ENCODE measurements around the gene ATP10B.
"Not testable (repeated sequence)": the region's sequence is repeated elsewhere in the genome, so short reads cannot be mapped to it uniquely, and the experiment has no call there.

ATP10B gene, protein sequence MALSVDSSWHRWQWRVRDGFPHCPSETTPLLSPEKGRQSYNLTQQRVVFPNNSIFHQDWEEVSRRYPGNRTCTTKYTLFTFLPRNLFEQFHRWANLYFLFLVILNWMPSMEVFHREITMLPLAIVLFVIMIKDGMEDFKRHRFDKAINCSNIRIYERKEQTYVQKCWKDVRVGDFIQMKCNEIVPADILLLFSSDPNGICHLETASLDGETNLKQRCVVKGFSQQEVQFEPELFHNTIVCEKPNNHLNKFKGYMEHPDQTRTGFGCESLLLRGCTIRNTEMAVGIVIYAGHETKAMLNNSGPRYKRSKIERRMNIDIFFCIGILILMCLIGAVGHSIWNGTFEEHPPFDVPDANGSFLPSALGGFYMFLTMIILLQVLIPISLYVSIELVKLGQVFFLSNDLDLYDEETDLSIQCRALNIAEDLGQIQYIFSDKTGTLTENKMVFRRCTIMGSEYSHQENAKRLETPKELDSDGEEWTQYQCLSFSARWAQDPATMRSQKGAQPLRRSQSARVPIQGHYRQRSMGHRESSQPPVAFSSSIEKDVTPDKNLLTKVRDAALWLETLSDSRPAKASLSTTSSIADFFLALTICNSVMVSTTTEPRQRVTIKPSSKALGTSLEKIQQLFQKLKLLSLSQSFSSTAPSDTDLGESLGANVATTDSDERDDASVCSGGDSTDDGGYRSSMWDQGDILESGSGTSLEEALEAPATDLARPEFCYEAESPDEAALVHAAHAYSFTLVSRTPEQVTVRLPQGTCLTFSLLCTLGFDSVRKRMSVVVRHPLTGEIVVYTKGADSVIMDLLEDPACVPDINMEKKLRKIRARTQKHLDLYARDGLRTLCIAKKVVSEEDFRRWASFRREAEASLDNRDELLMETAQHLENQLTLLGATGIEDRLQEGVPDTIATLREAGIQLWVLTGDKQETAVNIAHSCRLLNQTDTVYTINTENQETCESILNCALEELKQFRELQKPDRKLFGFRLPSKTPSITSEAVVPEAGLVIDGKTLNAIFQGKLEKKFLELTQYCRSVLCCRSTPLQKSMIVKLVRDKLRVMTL (N-terminal part only)

GRCh38 chr5:160852049-160852448 is at the start of gene ATP10B:
Gene ATP10B (minus strand): TSS chr5:160852211. CDS start chr5:160688074, 164,137 bp downstream.
- no peak for DNase-seq (ENCODE audit: low read depth in 2 of 2)

DNA sequence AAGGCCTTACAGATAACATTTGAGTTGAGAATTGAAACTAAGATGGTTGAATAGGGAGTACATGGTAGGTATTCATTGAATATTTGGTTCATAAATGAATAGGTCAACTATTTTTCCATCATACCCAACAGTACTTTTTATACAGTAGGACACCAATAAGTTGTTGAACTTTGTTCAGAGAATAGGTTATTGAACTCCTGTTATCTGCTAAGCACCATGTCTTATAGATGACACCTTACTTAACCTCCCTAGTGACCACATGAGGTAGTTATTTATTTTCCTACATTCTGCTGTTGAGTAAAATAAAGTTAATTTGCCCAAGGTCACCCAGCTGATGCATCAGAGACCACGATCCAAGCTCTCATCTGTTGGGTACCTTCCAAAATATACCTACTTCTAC is 49.6 kb upstream of the ATP10B start:
- no peak for DNase-seq (ENCODE audit: low read depth in 2 of 2)

GRCh38 chr5:160899735-160900134 is 47.7 kb upstream of the ATP10B start:
- DNase-seq (ENCODE audit: low read depth in 2 of 2): no peak

DNA sequence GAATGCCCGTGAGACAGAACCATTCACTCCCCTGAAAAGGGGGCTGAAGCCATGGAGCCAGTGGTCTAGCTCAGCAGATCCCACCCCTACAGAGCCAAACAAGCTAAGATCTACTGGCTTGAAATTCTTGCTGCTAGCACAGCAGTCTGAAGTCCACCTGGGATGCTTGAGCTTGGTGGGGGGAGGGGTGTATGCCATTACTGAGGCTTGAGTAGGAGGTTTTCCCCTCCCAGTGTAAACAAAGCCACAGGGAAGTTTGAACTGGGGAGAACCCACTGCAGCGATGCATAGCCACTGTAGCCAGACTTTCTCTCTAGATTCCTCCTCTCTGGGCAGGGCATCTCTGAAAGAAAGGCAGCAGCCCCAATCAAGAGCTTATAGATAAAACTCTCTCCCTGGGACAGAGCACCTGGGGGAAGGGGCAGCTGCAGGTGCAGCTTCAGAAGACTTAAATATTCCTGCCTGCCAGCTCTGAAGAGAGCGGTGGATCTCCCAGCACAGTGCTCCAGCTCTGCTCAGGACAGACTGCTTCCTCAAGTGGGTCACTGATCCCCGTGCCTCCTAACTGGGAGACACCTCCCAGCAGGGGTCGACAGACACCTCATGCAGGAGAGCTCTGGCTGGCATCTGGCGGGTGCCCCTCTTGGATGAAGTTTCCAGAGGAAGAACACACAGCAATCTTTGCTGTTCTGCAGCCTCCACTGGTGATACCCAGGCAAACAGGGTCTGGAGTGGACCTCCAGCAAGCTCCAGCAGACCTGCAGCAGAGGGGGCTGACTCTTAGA is 41.4 kb upstream of the ATP10B start:
- DNase-seq (ENCODE audit: low read depth in 2 of 2): not testable (repeated sequence)

DNA sequence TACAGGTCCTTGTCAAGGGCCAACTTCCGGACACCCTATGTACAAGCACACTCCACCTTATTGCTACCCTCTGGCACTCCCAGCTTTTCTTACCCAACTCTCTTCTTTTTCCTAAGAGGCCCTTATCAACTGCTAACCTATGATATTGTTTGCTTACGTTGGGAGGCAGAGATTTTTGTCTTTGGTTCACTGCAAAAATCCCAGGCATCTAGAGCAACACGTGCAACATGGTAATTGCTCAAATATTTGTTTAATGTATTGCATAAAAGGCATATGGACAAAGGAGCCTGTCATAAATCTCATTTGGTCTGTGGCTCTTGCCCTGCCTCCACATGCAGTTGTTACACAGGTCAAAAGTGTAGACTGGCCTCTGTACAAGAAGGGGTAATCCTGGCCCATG is 35.8 kb upstream of the ATP10B start:
- no peak for DNase-seq (ENCODE audit: low read depth in 2 of 2)

GRCh38 chr5:160873560-160874200 is 21.7 kb upstream of the ATP10B start:
- not testable (repeated sequence) for DNase-seq (ENCODE audit: low read depth in 2 of 2)

DNA sequence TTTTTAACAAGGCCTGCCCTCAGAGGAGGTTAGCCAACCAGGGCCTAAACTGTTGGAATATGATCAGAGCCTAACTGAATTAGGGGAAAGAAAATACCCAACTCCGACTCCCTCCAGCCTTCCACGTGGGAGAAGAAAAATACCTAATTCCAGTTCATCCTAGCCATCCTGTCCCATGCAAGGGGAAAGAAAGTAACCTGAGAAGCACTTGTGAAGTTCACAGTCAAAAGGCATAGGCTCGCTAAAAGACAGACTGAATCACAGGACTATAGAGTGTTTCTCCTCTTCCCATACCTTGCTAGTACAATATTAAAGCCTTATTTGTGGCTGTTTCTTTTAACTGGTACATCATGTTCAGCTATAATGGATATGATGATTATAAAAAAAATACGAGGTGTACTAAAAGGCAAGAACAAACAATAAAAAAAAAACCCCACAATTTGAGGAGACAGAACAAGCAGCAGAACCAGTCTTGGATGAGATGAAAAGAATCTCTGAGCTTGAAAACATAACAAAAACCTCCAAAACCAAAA is 18.0 kb upstream of the ATP10B start:
- no peak for DNase-seq (ENCODE audit: low read depth in 2 of 2)

DNA sequence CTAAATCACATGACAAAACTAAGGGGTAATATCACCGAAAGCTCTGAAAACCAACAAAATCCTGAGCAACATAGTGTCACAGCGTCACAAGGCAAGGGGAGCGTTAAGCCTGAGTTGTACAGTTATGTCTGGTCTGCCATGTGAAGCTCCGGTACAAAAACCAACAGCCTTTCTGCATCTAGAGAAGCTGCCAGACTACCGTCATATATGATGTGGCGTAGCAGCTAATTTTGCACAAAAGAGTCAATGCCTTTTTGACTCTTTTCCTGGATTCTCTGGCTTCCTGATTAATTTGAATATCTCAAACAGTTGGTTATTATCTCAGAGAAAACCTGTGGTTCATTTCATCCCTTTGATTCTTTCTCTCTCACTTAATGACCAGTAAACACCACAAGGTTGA is 16.0 kb upstream of the ATP10B start:
- DNase-seq (ENCODE audit: low read depth in 2 of 2): no peak

- DNase-seq (ENCODE audit: low read depth in 2 of 2): no peak
Measured at GRCh38 chr5:160851451-160851850, 560 bp downstream of the ATP10B start.

GRCh38 chr5:160850421-160850820 is 1.6 kb downstream of the ATP10B start:
- DNase-seq (ENCODE audit: low read depth in 2 of 2): no peak

- no peak for DNase-seq (ENCODE audit: low read depth in 2 of 2)
Measured at GRCh38 chr5:160847526-160848085, 4.4 kb downstream of the ATP10B start.

- DNase-seq (ENCODE audit: low read depth in 2 of 2): no peak
Measured at GRCh38 chr5:160846642-160847041, 5.4 kb downstream of the ATP10B start.

GRCh38 chr5:160844177-160844576 is 7.8 kb downstream of the ATP10B start:
- DNase-seq (ENCODE audit: low read depth in 2 of 2): no peak

DNA sequence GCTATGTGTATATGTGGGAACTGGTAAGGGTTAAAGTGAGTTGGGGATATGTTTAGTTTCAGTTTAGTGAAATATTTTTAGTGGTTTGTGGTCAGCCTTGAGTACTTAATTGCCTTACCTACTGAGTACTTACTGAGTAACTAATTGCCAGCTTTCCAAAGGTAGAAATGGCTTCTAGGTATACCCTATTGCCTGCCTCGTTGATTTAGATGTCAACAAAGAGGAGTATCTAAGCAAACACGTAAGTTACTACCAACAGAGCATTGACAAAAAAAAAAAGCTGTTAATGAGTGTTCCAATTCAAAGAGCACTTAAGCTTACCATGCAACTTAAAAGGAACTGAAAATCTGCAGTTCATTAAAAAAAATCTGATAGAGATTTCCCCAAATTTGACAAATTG is 8.8 kb downstream of the ATP10B start:
- no peak for DNase-seq (ENCODE audit: low read depth in 2 of 2)

DNA sequence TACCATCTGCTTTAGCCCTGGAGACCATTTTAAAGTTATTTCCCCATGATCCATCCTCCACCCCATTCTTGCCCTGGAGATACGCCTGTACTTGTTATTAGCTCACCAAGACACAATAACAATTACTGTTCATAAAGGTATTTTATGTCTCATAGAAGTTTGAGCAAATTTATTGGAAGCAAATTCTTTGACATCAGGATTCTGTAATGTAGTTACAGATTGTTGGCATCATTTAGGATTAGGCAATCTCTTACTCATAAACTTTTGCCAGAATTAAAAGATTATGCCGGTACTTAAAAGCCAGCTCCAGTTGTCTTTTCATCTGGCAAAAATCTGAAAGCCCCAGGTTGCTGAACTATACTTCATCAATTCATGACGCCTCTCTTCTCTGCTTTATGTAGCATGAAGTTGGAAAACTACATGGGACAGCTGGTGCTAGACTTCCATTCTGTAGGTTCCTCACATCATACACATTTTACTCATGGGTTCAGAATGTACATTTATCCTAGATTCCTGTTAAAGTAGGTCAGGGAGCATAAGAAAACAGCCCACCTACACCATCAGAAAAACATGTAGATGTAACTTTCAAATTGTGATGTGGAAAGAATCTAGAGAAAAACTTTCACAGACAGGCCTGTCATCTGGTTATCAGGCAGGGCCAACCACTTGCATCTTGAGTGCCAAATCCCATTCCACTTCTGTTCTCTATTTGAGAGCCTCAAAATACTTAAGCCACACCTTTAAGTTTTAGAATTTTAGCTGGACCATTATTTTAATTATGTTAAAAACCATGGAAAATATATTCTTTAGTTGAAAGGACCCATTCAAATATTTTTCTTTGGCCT is 14.0 kb downstream of the ATP10B start:
- no peak for DNase-seq (ENCODE audit: low read depth in 2 of 2)

GRCh38 chr5:160837211-160837610 is 14.8 kb downstream of the ATP10B start:
- DNase-seq (ENCODE audit: low read depth in 2 of 2): no peak

- DNase-seq (ENCODE audit: low read depth in 2 of 2): no peak
Measured at GRCh38 chr5:160835818-160836528, 16.0 kb downstream of the ATP10B start.

GRCh38 chr5:160835376-160835775 is 16.6 kb downstream of the ATP10B start:
- no peak for DNase-seq (ENCODE audit: low read depth in 2 of 2)

DNA sequence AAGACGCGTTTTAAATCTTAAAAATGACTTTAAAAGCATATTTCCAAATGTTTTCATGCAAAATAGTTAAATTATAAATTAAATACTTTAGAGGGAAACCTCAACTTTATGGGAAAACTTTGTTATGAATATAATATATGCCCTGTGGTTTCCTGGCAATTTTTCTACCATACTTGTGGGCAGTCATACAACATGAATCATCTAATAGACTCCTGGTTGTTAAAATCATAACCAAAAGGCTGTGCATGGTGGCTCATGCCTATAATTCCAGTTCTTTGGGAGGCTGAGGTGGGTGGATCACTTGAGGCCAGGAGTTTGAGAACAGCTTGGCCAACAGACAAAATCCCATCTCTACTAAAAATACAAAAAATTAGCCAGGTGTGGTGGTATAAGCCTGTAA is 18.2 kb downstream of the ATP10B start:
- DNase-seq (ENCODE audit: low read depth in 2 of 2): no peak
